IPS-18a (cell line): Measurements from ENCODE around the gene CST1.

ENCODE experiments used
- H3K27ac ChIP-seq: one replicate; pipeline ENCODE4 v1.5.1; 2013; ENCODE audit warnings: low read length
- H3K27me3 ChIP-seq: one replicate; pipeline ENCODE4 v1.6.1; 2013; ENCODE audit warnings: mild to moderate bottlenecking, low read length; ENCODE audit not compliant: control insufficient read depth, insufficient read depth
- H3K36me3 ChIP-seq: one replicate; pipeline ENCODE4 v1.6.1; 2013; ENCODE audit warnings: low read depth, low read length; ENCODE audit not compliant: control insufficient read depth
- H3K4me1 ChIP-seq: one replicate; pipeline ENCODE4 v1.6.1; 2013; ENCODE audit warnings: low read depth, low read length; ENCODE audit not compliant: control insufficient read depth
- H3K4me3 ChIP-seq: one replicate; pipeline ENCODE4 v1.5.1; 2013; ENCODE audit warnings: low read length
- H3K9ac ChIP-seq: one replicate; pipeline ENCODE4 v1.6.1; 2013; ENCODE audit warnings: mild to moderate bottlenecking, low read length, moderate library complexity
- H3K9me3 ChIP-seq: one replicate; pipeline ENCODE4 v1.6.1; 2013; ENCODE audit warnings: low read depth, low read length; ENCODE audit not compliant: control insufficient read depth

The CST1 gene

DNA sequence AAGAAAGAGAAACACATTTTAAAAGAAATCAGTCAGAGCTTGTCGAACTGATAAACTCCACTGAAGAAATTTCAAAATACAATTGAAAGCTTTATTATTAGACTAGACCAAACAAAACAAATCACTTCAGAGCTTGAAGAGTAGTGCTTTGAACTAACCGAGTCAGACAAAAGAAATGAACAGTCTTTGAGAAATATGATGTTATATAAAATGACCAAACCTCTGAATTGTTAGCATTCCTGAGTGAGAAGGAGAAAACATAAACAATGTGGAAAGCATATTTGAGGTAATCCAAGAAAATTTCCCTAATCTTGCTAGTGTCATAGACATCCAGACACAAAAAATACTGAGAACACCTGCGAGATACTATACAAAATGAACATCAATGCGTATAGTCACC lies 48.7 kb downstream of the CST1 start:
- no peak overlapping the region for H3K4me3 ChIP-seq
- no peaks in the 10 kb centered on the region for H3K27me3 ChIP-seq
- H3K9ac ChIP-seq, result no peak overlapping the region

DNA sequence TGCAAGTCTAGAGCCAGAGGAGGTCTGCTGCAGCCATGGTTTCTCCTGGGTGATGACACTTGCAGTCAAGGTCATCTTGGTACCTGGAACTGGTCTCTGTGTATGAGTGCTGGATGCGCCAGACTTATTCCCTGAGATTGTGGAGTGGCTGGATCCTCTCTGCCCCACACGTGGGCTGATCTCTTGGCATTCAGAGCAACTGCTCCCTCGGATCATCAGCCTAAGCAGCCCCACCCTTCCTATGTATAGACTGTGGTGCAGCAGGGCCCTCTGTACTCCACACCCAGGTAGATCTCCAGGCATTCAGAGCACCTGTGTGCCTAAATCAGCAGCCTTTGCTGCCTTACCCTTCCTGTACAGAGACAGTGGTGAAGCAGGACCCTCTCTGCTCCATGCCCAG lies 49.8 kb downstream of the CST1 start:
- Histone ChIP-seq H3K36me3 (no peaks in the 10 kb centered on the region), H3K9ac (no peak overlapping the region), H3K9me3 (no peaks in the 10 kb centered on the region), H3K4me1 (no peaks in the 10 kb centered on the region), H3K4me3 (no peak overlapping the region), H3K27ac (no peak overlapping the region), H3K27me3 (no peaks in the 10 kb centered on the region)

More for the DNA sequence above, 48.7 kb downstream of the CST1 start:
- Histone ChIP-seq H3K9me3 (no peaks in the 10 kb centered on the region), H3K27ac (no peak overlapping the region), H3K36me3 (no peaks in the 10 kb centered on the region), H3K4me1 (no peaks in the 10 kb centered on the region)

DNA sequence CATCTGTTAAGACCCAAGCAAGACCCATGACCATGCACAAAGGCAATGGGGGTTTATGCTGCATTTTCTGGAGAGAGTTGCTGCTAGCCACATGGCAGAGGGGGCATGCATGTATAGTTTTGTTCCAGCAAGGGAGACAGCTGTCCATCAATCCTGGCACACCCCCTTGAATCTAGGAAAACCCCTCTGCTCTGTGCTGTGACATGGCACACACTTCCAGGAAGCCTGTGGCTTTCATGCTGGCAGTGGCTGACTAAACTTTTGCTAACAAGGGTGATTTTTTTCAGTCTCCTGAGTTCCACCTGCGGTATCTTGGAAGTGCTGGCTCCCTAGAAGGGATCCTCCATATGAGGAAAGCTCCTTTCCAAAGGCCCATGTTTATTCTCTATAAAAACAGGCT lies 52.8 kb downstream of the CST1 start:
- Histone ChIP-seq H3K4me1 (peaks cover 11% of the 10 kb centered on the region), H3K36me3 (no peaks in the 10 kb centered on the region), H3K27me3 (no peaks in the 10 kb centered on the region), H3K9me3 (no peaks in the 10 kb centered on the region), H3K4me3 (no peak overlapping the region), H3K27ac (no peak overlapping the region), H3K9ac (no peak overlapping the region)
